Left forelimb (tissue), 1 donor: Measurements from ENCODE around the gene PITPNB.

Experiments
- DNase-seq: peaks from one replicate; pipeline ENCODE4 v3.0.0-alpha.2; 2018; ENCODE audit warnings: low spot score

PITPNB gene

GRCh38 chr22:27802346-27803073 is 116.5 kb downstream of the PITPNB start:
- DNase-seq: no peak
